Measurements from ENCODE around the gene UST.
A peak's percentile ranks its signal among the peaks of the same experiment; 100 is the strongest.

Gene UST

GRCh38 chr6:149071997-149072396 lies 325.2 kb downstream of the UST start:
- Histone ChIP-seq H3K4me1 (ENCODE audit: control insufficient read depth in 2 of 2, insufficient read depth in 2 of 2, low read length in 2 of 2) (no peaks in the 10 kb centered on the region), H3K9ac (ENCODE audit: low read depth in 1 of 2, low read length in 2 of 2) (no peak overlapping the region), H3K27me3 (ENCODE audit: control insufficient read depth in 2 of 2, insufficient read depth in 2 of 2, low read length in 2 of 2) (no peaks in the 10 kb centered on the region), H3K9me3 (ENCODE audit: control insufficient read depth in 2 of 2, low read length in 2 of 2) (no peaks in the 10 kb centered on the region), H3K36me3 (ENCODE audit: control insufficient read depth in 2 of 2, insufficient read depth in 2 of 2, low read length in 2 of 2) (no peaks in the 10 kb centered on the region), H3K4me3 (ENCODE audit: low read length in 2 of 2) (no peak overlapping the region), H3K27ac (ENCODE audit: low read depth in 2 of 2, low read length in 2 of 2) (no peak overlapping the region)

GRCh38 chr6:149074832-149075258 lies 328.0 kb downstream of the UST start:
- Histone ChIP-seq H3K4me1 (ENCODE audit: control insufficient read depth in 2 of 2, insufficient read depth in 2 of 2, low read length in 2 of 2) (no peaks in the 10 kb centered on the region), H3K36me3 (ENCODE audit: control insufficient read depth in 2 of 2, insufficient read depth in 2 of 2, low read length in 2 of 2) (no peaks in the 10 kb centered on the region), H3K27ac (ENCODE audit: low read depth in 2 of 2, low read length in 2 of 2) (no peak overlapping the region), H3K27me3 (ENCODE audit: control insufficient read depth in 2 of 2, insufficient read depth in 2 of 2, low read length in 2 of 2) (no peaks in the 10 kb centered on the region), H3K9me3 (ENCODE audit: control insufficient read depth in 2 of 2, low read length in 2 of 2) (no peaks in the 10 kb centered on the region), H3K9ac (ENCODE audit: low read depth in 1 of 2, low read length in 2 of 2) (no peak overlapping the region), H3K4me3 (ENCODE audit: low read length in 2 of 2) (no peak overlapping the region)

- Histone ChIP-seq H3K36me3 (ENCODE audit: control insufficient read depth in 2 of 2, insufficient read depth in 2 of 2, low read length in 2 of 2) (no peaks in the 10 kb centered on the region), H3K4me3 (ENCODE audit: low read length in 2 of 2) (no peak overlapping the region), H3K27me3 (ENCODE audit: control insufficient read depth in 2 of 2, insufficient read depth in 2 of 2, low read length in 2 of 2) (no peaks in the 10 kb centered on the region), H3K9me3 (ENCODE audit: control insufficient read depth in 2 of 2, low read length in 2 of 2) (no peaks in the 10 kb centered on the region), H3K4me1 (ENCODE audit: control insufficient read depth in 2 of 2, insufficient read depth in 2 of 2, low read length in 2 of 2) (no peaks in the 10 kb centered on the region), H3K9ac (ENCODE audit: low read depth in 1 of 2, low read length in 2 of 2) (no peak overlapping the region), H3K27ac (ENCODE audit: low read depth in 2 of 2, low read length in 2 of 2) (no peak overlapping the region)
These were observed 329.0 kb downstream of the UST start for GRCh38 chr6:149075616-149076354.

- H3K27ac ChIP-seq (ENCODE audit: low read depth in 2 of 2, low read length in 2 of 2), result no peak overlapping the region
- H3K4me1 ChIP-seq (ENCODE audit: control insufficient read depth in 2 of 2, insufficient read depth in 2 of 2, low read length in 2 of 2), result no peaks in the 10 kb centered on the region
- H3K9me3 ChIP-seq (ENCODE audit: control insufficient read depth in 2 of 2, low read length in 2 of 2), result no peaks in the 10 kb centered on the region
- H3K36me3 ChIP-seq (ENCODE audit: control insufficient read depth in 2 of 2, insufficient read depth in 2 of 2, low read length in 2 of 2), result no peaks in the 10 kb centered on the region
- H3K27me3 ChIP-seq (ENCODE audit: control insufficient read depth in 2 of 2, insufficient read depth in 2 of 2, low read length in 2 of 2), result no peaks in the 10 kb centered on the region
- no peak overlapping the region for H3K9ac ChIP-seq (ENCODE audit: low read depth in 1 of 2, low read length in 2 of 2)
- no peak overlapping the region for H3K4me3 ChIP-seq (ENCODE audit: low read length in 2 of 2)
These were observed 329.5 kb downstream of the UST start for GRCh38 chr6:149076355-149076734.

- Histone ChIP-seq H3K27me3 (ENCODE audit: control insufficient read depth in 2 of 2, insufficient read depth in 2 of 2, low read length in 2 of 2) (no peaks in the 10 kb centered on the region), H3K4me3 (ENCODE audit: low read length in 2 of 2) (no peak overlapping the region), H3K9ac (ENCODE audit: low read depth in 1 of 2, low read length in 2 of 2) (no peak overlapping the region), H3K36me3 (ENCODE audit: control insufficient read depth in 2 of 2, insufficient read depth in 2 of 2, low read length in 2 of 2) (no peaks in the 10 kb centered on the region), H3K27ac (ENCODE audit: low read depth in 2 of 2, low read length in 2 of 2) (no peak overlapping the region), H3K9me3 (ENCODE audit: control insufficient read depth in 2 of 2, low read length in 2 of 2) (no peaks in the 10 kb centered on the region), H3K4me1 (ENCODE audit: control insufficient read depth in 2 of 2, insufficient read depth in 2 of 2, low read length in 2 of 2) (no peaks in the 10 kb centered on the region)
These were observed 330.4 kb downstream of the UST start for GRCh38 chr6:149077208-149077607.

- Histone ChIP-seq H3K4me3 (ENCODE audit: low read length in 2 of 2) (no peak overlapping the region), H3K9ac (ENCODE audit: low read depth in 1 of 2, low read length in 2 of 2) (no peak overlapping the region), H3K27ac (ENCODE audit: low read depth in 2 of 2, low read length in 2 of 2) (no peak overlapping the region), H3K36me3 (ENCODE audit: control insufficient read depth in 2 of 2, insufficient read depth in 2 of 2, low read length in 2 of 2) (no peaks in the 10 kb centered on the region), H3K27me3 (ENCODE audit: control insufficient read depth in 2 of 2, insufficient read depth in 2 of 2, low read length in 2 of 2) (no peaks in the 10 kb centered on the region), H3K9me3 (ENCODE audit: control insufficient read depth in 2 of 2, low read length in 2 of 2) (no peaks in the 10 kb centered on the region), H3K4me1 (ENCODE audit: control insufficient read depth in 2 of 2, insufficient read depth in 2 of 2, low read length in 2 of 2) (no peaks in the 10 kb centered on the region)
These were observed 331.5 kb downstream of the UST start for GRCh38 chr6:149078211-149078782.

- no peaks in the 10 kb centered on the region for H3K27me3 ChIP-seq (ENCODE audit: control insufficient read depth in 2 of 2, insufficient read depth in 2 of 2, low read length in 2 of 2)
- no peak overlapping the region for H3K9ac ChIP-seq (ENCODE audit: low read depth in 1 of 2, low read length in 2 of 2)
- no peaks in the 10 kb centered on the region for H3K36me3 ChIP-seq (ENCODE audit: control insufficient read depth in 2 of 2, insufficient read depth in 2 of 2, low read length in 2 of 2)
- H3K9me3 ChIP-seq (ENCODE audit: control insufficient read depth in 2 of 2, low read length in 2 of 2), result no peaks in the 10 kb centered on the region
- no peak overlapping the region for H3K27ac ChIP-seq (ENCODE audit: low read depth in 2 of 2, low read length in 2 of 2)
- H3K4me3 ChIP-seq (ENCODE audit: low read length in 2 of 2), result no peak overlapping the region
- no peaks in the 10 kb centered on the region for H3K4me1 ChIP-seq (ENCODE audit: control insufficient read depth in 2 of 2, insufficient read depth in 2 of 2, low read length in 2 of 2)
These were observed 332.6 kb downstream of the UST start for GRCh38 chr6:149079456-149079855.

GRCh38 chr6:149079911-149080491 lies 333.2 kb downstream of the UST start:
- H3K9ac ChIP-seq (ENCODE audit: low read depth in 1 of 2, low read length in 2 of 2), result no peak overlapping the region
- peak overlapping the region in 1 of 2 donors; percentile 17 for H3K27ac ChIP-seq (ENCODE audit: low read depth in 2 of 2, low read length in 2 of 2)
- no peaks in the 10 kb centered on the region for H3K4me1 ChIP-seq (ENCODE audit: control insufficient read depth in 2 of 2, insufficient read depth in 2 of 2, low read length in 2 of 2)

GRCh38 chr6:149080511-149080910 lies 333.7 kb downstream of the UST start:
- Histone ChIP-seq H3K4me3 (ENCODE audit: low read length in 2 of 2) (no peak overlapping the region), H3K9me3 (ENCODE audit: control insufficient read depth in 2 of 2, low read length in 2 of 2) (no peaks in the 10 kb centered on the region), H3K4me1 (ENCODE audit: control insufficient read depth in 2 of 2, insufficient read depth in 2 of 2, low read length in 2 of 2) (no peaks in the 10 kb centered on the region), H3K36me3 (ENCODE audit: control insufficient read depth in 2 of 2, insufficient read depth in 2 of 2, low read length in 2 of 2) (no peaks in the 10 kb centered on the region), H3K27ac (ENCODE audit: low read depth in 2 of 2, low read length in 2 of 2) (peak overlapping the region in 1 of 2 donors; percentile 17), H3K27me3 (ENCODE audit: control insufficient read depth in 2 of 2, insufficient read depth in 2 of 2, low read length in 2 of 2) (no peaks in the 10 kb centered on the region), H3K9ac (ENCODE audit: low read depth in 1 of 2, low read length in 2 of 2) (no peak overlapping the region)

More at GRCh38 chr6:149079911-149080491, 333.2 kb downstream of the UST start:
- Histone ChIP-seq H3K4me3 (ENCODE audit: low read length in 2 of 2) (no peak overlapping the region), H3K9me3 (ENCODE audit: control insufficient read depth in 2 of 2, low read length in 2 of 2) (no peaks in the 10 kb centered on the region), H3K27me3 (ENCODE audit: control insufficient read depth in 2 of 2, insufficient read depth in 2 of 2, low read length in 2 of 2) (no peaks in the 10 kb centered on the region), H3K36me3 (ENCODE audit: control insufficient read depth in 2 of 2, insufficient read depth in 2 of 2, low read length in 2 of 2) (no peaks in the 10 kb centered on the region)

- H3K27me3 ChIP-seq (ENCODE audit: control insufficient read depth in 2 of 2, insufficient read depth in 2 of 2, low read length in 2 of 2), result no peaks in the 10 kb centered on the region
- H3K9me3 ChIP-seq (ENCODE audit: control insufficient read depth in 2 of 2, low read length in 2 of 2), result no peaks in the 10 kb centered on the region
- H3K9ac ChIP-seq (ENCODE audit: low read depth in 1 of 2, low read length in 2 of 2), result no peak overlapping the region
- no peaks in the 10 kb centered on the region for H3K36me3 ChIP-seq (ENCODE audit: control insufficient read depth in 2 of 2, insufficient read depth in 2 of 2, low read length in 2 of 2)
- no peaks in the 10 kb centered on the region for H3K4me1 ChIP-seq (ENCODE audit: control insufficient read depth in 2 of 2, insufficient read depth in 2 of 2, low read length in 2 of 2)
- no peak overlapping the region for H3K27ac ChIP-seq (ENCODE audit: low read depth in 2 of 2, low read length in 2 of 2)
- no peak overlapping the region for H3K4me3 ChIP-seq (ENCODE audit: low read length in 2 of 2)
These were observed 334.5 kb downstream of the UST start for GRCh38 chr6:149081281-149081680.

Measured in mucosa of rectum (tissue), 2 donors.